Activated CD4-positive, alpha-beta T cell treated with anti-CD3 and anti-CD28 coated beads, Interleukin-2, amount 50 U/mL, for 24 hours (primary cell): ENCODE data around the gene ATXN7L1.

Source experiments
- DNase-seq, 2 donors: peaks; one replicate each; pipeline ENCODE4 v3.0.0-alpha.2; 2020; ENCODE audit warnings: low read depth in 1 of 2, low spot score in 1 of 2

ATXN7L1 gene

GRCh38 chr7:105876091-105876963, at the start of gene ATXN7L1:
Gene ATXN7L1 (minus strand): TSS chr7:105876599. CDS start chr7:105876558, 41 bp downstream.
- peak; percentile 76 to 86 for DNase-seq

- DNase-seq, result no peak
These were observed 49.7 kb upstream of the ATXN7L1 start for GRCh38 chr7:105926131-105926530.

- peak in 1 of 2 donors; percentile 22 for DNase-seq
These were observed 48.5 kb upstream of the ATXN7L1 start for GRCh38 chr7:105924945-105925344.

GRCh38 chr7:105920766-105921165, 44.4 kb upstream of the ATXN7L1 start:
- no peak for DNase-seq

GRCh38 chr7:105917659-105918058, 41.3 kb upstream of the ATXN7L1 start:
- no peak for DNase-seq

GRCh38 chr7:105916603-105917002, 40.2 kb upstream of the ATXN7L1 start:
- DNase-seq, result no peak

- DNase-seq, result no peak
These were observed 37.5 kb upstream of the ATXN7L1 start for GRCh38 chr7:105913947-105914346.

GRCh38 chr7:105911961-105912575, 35.7 kb upstream of the ATXN7L1 start:
- no peak for DNase-seq

- DNase-seq, result no peak
These were observed 33.8 kb upstream of the ATXN7L1 start for GRCh38 chr7:105910172-105910571.

- no peak for DNase-seq
These were observed 33.3 kb upstream of the ATXN7L1 start for GRCh38 chr7:105909742-105910141.

- DNase-seq, result no peak
These were observed 30.9 kb upstream of the ATXN7L1 start for GRCh38 chr7:105907129-105907846.

- DNase-seq, result no peak
These were observed 30.3 kb upstream of the ATXN7L1 start for GRCh38 chr7:105906695-105907094.

GRCh38 chr7:105905910-105906568, 29.6 kb upstream of the ATXN7L1 start:
- DNase-seq, result no peak

GRCh38 chr7:105905209-105905909, 29.0 kb upstream of the ATXN7L1 start:
- DNase-seq, result no peak

- no peak for DNase-seq
These were observed 27.7 kb upstream of the ATXN7L1 start for GRCh38 chr7:105904064-105904463.

GRCh38 chr7:105902325-105902911, 26.0 kb upstream of the ATXN7L1 start:
- no peak for DNase-seq

GRCh38 chr7:105897999-105898398, 21.6 kb upstream of the ATXN7L1 start:
- DNase-seq, result no peak

GRCh38 chr7:105896407-105896911, 20.1 kb upstream of the ATXN7L1 start:
- DNase-seq, result no peak

- DNase-seq, result no peak
These were observed 17.7 kb upstream of the ATXN7L1 start for GRCh38 chr7:105894131-105894530.

- no peak for DNase-seq
These were observed 16.0 kb upstream of the ATXN7L1 start for GRCh38 chr7:105892387-105892786.
